H1 (cell line): ENCODE data around the gene SLC35B2. TPM values are rescaled to one million over a fixed set of nuclear protein-coding genes. Genes with fewer than 3 reads are reported as not detected.

ENCODE experiments used
- ATF3 ChIP-seq: IDR thresholded peaks from 2 replicates; pipeline ENCODE4 v1.6.1; 2011; ENCODE audit warnings: low read depth, mild to moderate bottlenecking, low read length; ENCODE audit not compliant: insufficient read depth
- MAFK ChIP-seq: IDR thresholded peaks from 2 replicates; pipeline ENCODE4 v1.6.1; 2012; ENCODE audit warnings: low read depth, mild to moderate bottlenecking, improper control_type of control experiment, low read length
- SUZ12 ChIP-seq: fragments of 200-600 bp; sonication (generic); IDR thresholded peaks from 2 replicates; pipeline ENCODE4 v1.6.1; 2012; ENCODE audit warnings: mild to moderate bottlenecking, inconsistent platforms, low read length, moderate library complexity, mixed read lengths
- ZNF274 ChIP-seq: IDR thresholded peaks from 2 replicates; pipeline ENCODE4 v1.7.0; 2012; ENCODE audit warnings: low read length, borderline replicate concordance; ENCODE audit errors: extremely low read depth
- polyA plus RNA-seq, 7 experiments: library from polyadenylated mRNA; depleted of rRNA in 3 of 7; stranded (reverse) in 5 of 7; unstranded in 2 of 7; fragments of >200 nt in 5 of 7; fragments of 200-250 nt in 2 of 7; gene quantifications; 1 replicate in 5 of 7; 2 replicates in 1 of 7; 4 replicates in 1 of 7; pipeline versions ENCODE4 v1.2.1 to v1.2.3, GENCODE V29; 2011 to 2013; ENCODE audit warnings: missing spikeins in 2 of 7, mixed read lengths in 2 of 7
- total RNA-seq: library from RNA; stranded (reverse); fragmentation: NEBNext Ultra II Directional; extraction: Animal tissue kit (Norgen Biotek cat#: 25700); gene quantifications from 2 replicates; pipeline ENCODE4 v1.2.1, GENCODE V29; 2021

SLC35B2 gene
- total and polyA plus RNA-seq, 2 of the 8 experiments (the other 6 are each of a cell fraction or from before 2014, with no cell fraction given), result 29.5 to 65.0 TPM

- TF ChIP-seq MAFK, result no peak
- no peak for TF ChIP-seq ATF3
- TF ChIP-seq SUZ12, result no peak
- no peak for TF ChIP-seq ZNF274
Observed at GRCh38 chr6:44228433-44228832, 28.9 kb downstream of the SLC35B2 start (continued).
